H1 (cell line): ENCODE results near the gene NUP43. TPM values are rescaled to one million over a fixed set of nuclear protein-coding genes. Genes with fewer than 3 reads are reported as not detected.

Experiments used
- CEBPB ChIP-seq: IDR thresholded peaks from 2 replicates; pipeline ENCODE4 v1.6.1; 2012; ENCODE audit warnings: low read depth, low read length
- CHD1 ChIP-seq: IDR thresholded peaks from 2 replicates; pipeline ENCODE4 v1.6.1; 2012; ENCODE audit warnings: low read depth, low read length, improper control_type of control experiment
- JUND ChIP-seq: IDR thresholded peaks from 2 replicates; pipeline ENCODE4 v1.6.1; 2011; ENCODE audit warnings: mild to moderate bottlenecking, improper control_type of control experiment, low read length
- KDM4A ChIP-seq: IDR thresholded peaks from one replicate; pipeline ENCODE4 v1.7.1; 2012; ENCODE audit warnings: low read depth, mild to moderate bottlenecking, moderate library complexity, low read length, inconsistent platforms; ENCODE audit not compliant: severe bottlenecking
- SP2 ChIP-seq: IDR thresholded peaks from 2 replicates; pipeline ENCODE4 v1.6.1; 2012; ENCODE audit warnings: mild to moderate bottlenecking, low read length, inconsistent platforms
- SRF ChIP-seq: IDR thresholded peaks from 2 replicates; pipeline ENCODE4 v1.6.1; 2011; ENCODE audit warnings: mild to moderate bottlenecking, low read depth, low read length, moderate library complexity
- polyA plus RNA-seq, 7 experiments: library from polyadenylated mRNA; depleted of rRNA in 3 of 7; stranded (reverse) in 5 of 7; unstranded in 2 of 7; fragments of >200 nt in 5 of 7; fragments of 200-250 nt in 2 of 7; gene quantifications; 1 replicate in 5 of 7; 2 replicates in 1 of 7; 4 replicates in 1 of 7; pipeline versions ENCODE4 v1.2.1 to v1.2.3, GENCODE V29; 2011 to 2013; ENCODE audit warnings: missing spikeins in 2 of 7, mixed read lengths in 2 of 7
- total RNA-seq: library from RNA; stranded (reverse); fragmentation: NEBNext Ultra II Directional; extraction: Animal tissue kit (Norgen Biotek cat#: 25700); gene quantifications from 2 replicates; pipeline ENCODE4 v1.2.1, GENCODE V29; 2021

Gene NUP43
- total and polyA plus RNA-seq, 2 of the 8 experiments (the other 6 are each of a cell fraction or from before 2014, with no cell fraction given), result 25.2 to 83.4 TPM

DNA sequence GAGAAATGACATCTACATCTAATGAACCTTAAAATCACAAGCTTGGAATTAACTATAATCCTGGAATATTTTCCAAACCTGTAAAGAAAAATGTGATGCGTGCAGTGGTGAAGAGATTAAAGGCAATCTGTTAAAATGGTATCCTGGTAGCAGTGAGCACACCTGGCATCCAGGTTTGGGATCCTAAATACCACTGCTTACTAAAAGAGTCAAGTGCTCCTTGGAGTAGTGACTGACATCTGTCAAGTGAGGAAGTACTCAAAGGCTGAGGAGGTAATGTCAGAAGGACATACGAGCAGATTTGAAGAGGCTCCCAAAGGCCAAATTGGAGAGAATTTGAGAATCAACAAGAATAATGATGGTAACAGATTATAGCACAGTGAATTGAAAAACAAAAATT lies 36.0 kb upstream of the NUP43 start (continued):
- no peak for TF ChIP-seq CEBPB
- no peak for TF ChIP-seq SP2
- TF ChIP-seq JUND, result no peak
- TF ChIP-seq SRF, result no peak
- TF ChIP-seq KDM4A, result no peak
- TF ChIP-seq CHD1, result no peak
